Endothelial cell of umbilical vein (primary cell): ENCODE results near the gene PDXDC1.
"Not testable (repeated sequence)": the region's sequence is repeated elsewhere in the genome, so short reads cannot be mapped to it uniquely, and the experiment has no call there.

Experiments used
- CTCF ChIP-seq, 2 donors: IDR thresholded peaks; 1 replicate in 1 of 2; 2 replicates in 1 of 2; pipeline ENCODE4 v1.5.1; 2011; ENCODE audit warnings: low read length in 2 of 2, mild to moderate bottlenecking in 2 of 2, moderate library complexity in 2 of 2, control low read depth in 1 of 2, inconsistent platforms in 1 of 2, low read depth in 1 of 2; ENCODE audit not compliant: insufficient read depth in 1 of 2; ENCODE audit errors: extremely low read depth in 1 of 2
- EZH2 ChIP-seq: IDR thresholded peaks from 2 replicates; pipeline ENCODE4 v1.6.1; 2012; ENCODE audit warnings: borderline replicate concordance, low read depth, mild to moderate bottlenecking, moderate library complexity, low read length, inconsistent platforms; ENCODE audit not compliant: severe bottlenecking
- MAX ChIP-seq: IDR thresholded peaks from 2 replicates; pipeline ENCODE4 v1.6.1; 2011; ENCODE audit not compliant: insufficient read depth, insufficient read length
- POLR2AphosphoS5 ChIP-seq: IDR thresholded peaks from 2 replicates; pipeline ENCODE4 v1.6.1; 2012; ENCODE audit warnings: low read depth, mild to moderate bottlenecking, control low read depth, low read length, moderate library complexity; ENCODE audit not compliant: insufficient read depth

- not testable (repeated sequence) for TF ChIP-seq EZH2; POLR2AphosphoS5; CTCF (IDR thresholded peaks at IDR 0.05; ENCODE audit: extremely low read depth in 1 of 2, insufficient read depth in 1 of 2, low read depth in 1 of 2, low read length in 2 of 2); MAX
Observed at GRCh38 chr16:14988092-14988491, 13.3 kb downstream of the PDXDC1 start.
